Liver (tissue), 9 donors: Measurements from ENCODE around the gene PAK4. TPM values are rescaled to one million over a fixed set of nuclear protein-coding genes. Genes with fewer than 3 reads are reported as not detected.
A peak's percentile ranks its signal among the peaks of the same experiment; 100 is the strongest.

Experiments
- DNase-seq: peaks from one replicate; pipeline ENCODE4 v3.0.0-alpha.2; 2017; ENCODE audit warnings: low spot score
- H3K27ac ChIP-seq, 2 donors: one replicate each; pipeline ENCODE4 v1.7.0; 2013; ENCODE audit warnings: inconsistent platforms in 2 of 2, low read length in 2 of 2, control low read depth in 1 of 2, low read depth in 1 of 2, mild to moderate bottlenecking in 1 of 2
- H3K27me3 ChIP-seq, 4 donors: one replicate each; pipeline versions ENCODE4 v1.6.1 to v1.7.0; 2013; ENCODE audit warnings: low read length in 3 of 4, inconsistent platforms in 1 of 4, mild to moderate bottlenecking in 1 of 4, moderate library complexity in 1 of 4; ENCODE audit not compliant: control insufficient read depth in 4 of 4, insufficient read depth in 4 of 4
- H3K36me3 ChIP-seq, 4 donors: one replicate each; pipeline versions ENCODE4 v1.6.1 to v1.7.0; 2013; ENCODE audit warnings: low read length in 3 of 4, mild to moderate bottlenecking in 3 of 4, low read depth in 1 of 4, moderate library complexity in 1 of 4; ENCODE audit not compliant: control insufficient read depth in 4 of 4, insufficient read depth in 3 of 4
- H3K4me1 ChIP-seq, 4 donors: one replicate each; pipeline versions ENCODE4 v1.6.1 to v1.7.0; 2013; ENCODE audit warnings: low read length in 3 of 4, mild to moderate bottlenecking in 3 of 4, moderate library complexity in 1 of 4; ENCODE audit not compliant: control insufficient read depth in 4 of 4, insufficient read depth in 4 of 4
- H3K4me3 ChIP-seq, 3 donors: one replicate each; pipeline versions ENCODE4 v1.6.1 to v1.7.0; 2013; ENCODE audit warnings: low read length in 3 of 3, control low read depth in 1 of 3, low read depth in 1 of 3, mild to moderate bottlenecking in 1 of 3
- H3K9ac ChIP-seq, 2 donors: one replicate each; pipeline ENCODE4 v1.7.0; 2013; ENCODE audit warnings: low read length in 2 of 2, mild to moderate bottlenecking in 2 of 2, moderate library complexity in 2 of 2, control low read depth in 1 of 2, low read depth in 1 of 2
- H3K9me3 ChIP-seq, 4 donors: one replicate each; pipeline versions ENCODE4 v1.6.1 to v1.7.0; 2013; ENCODE audit warnings: low read length in 3 of 4; ENCODE audit not compliant: control insufficient read depth in 4 of 4
- EGR1 ChIP-seq, 2 donors: IDR thresholded peaks; 2 replicates each; pipeline ENCODE4 v1.6.1; 2016 to 2018; ENCODE audit warnings: antibody characterized with exemption in 2 of 2, low read depth in 2 of 2
- FOXA1 ChIP-seq: IDR thresholded peaks from 2 replicates; pipeline ENCODE4 v1.6.1; 2016; ENCODE audit warnings: antibody characterized with exemption
- FOXA2 ChIP-seq: IDR thresholded peaks from 2 replicates; pipeline ENCODE4 v1.6.1; 2016; ENCODE audit warnings: antibody characterized with exemption
- GABPA ChIP-seq, 2 donors: IDR thresholded peaks in 1 of 2; conservative IDR thresholded peaks in 1 of 2; 2 replicates each; pipeline ENCODE4 v1.6.1; 2016; ENCODE audit warnings: antibody characterized with exemption in 2 of 2, mild to moderate bottlenecking in 1 of 2, moderate library complexity in 1 of 2
- HNF4A ChIP-seq, 2 donors: conservative IDR thresholded peaks; 2 replicates each; pipeline ENCODE4 v1.6.1; 2016; ENCODE audit warnings: antibody characterized with exemption in 2 of 2, mild to moderate bottlenecking in 2 of 2
- HNF4G ChIP-seq: IDR thresholded peaks from 2 replicates; pipeline ENCODE4 v1.6.1; 2016; ENCODE audit warnings: antibody characterized with exemption
- NR2F2 ChIP-seq: IDR thresholded peaks from 2 replicates; pipeline ENCODE4 v1.6.1; 2016; ENCODE audit warnings: antibody characterized with exemption
- RAD21 ChIP-seq, 2 donors: IDR thresholded peaks; 2 replicates each; pipeline ENCODE4 v1.6.1; 2016; ENCODE audit warnings: antibody characterized with exemption in 2 of 2, mild to moderate bottlenecking in 2 of 2
- RXRA ChIP-seq, 2 donors: IDR thresholded peaks; 2 replicates each; pipeline ENCODE4 v1.6.1; 2017 to 2018; ENCODE audit warnings: antibody characterized with exemption in 2 of 2, mild to moderate bottlenecking in 1 of 2
- SP1 ChIP-seq: IDR thresholded peaks from 2 replicates; pipeline ENCODE4 v1.6.1; 2018; ENCODE audit warnings: antibody characterized with exemption, mild to moderate bottlenecking
- TAF1 ChIP-seq: conservative IDR thresholded peaks from 2 replicates; pipeline ENCODE4 v1.6.1; 2016; ENCODE audit warnings: antibody characterized with exemption, mild to moderate bottlenecking
- YY1 ChIP-seq: IDR thresholded peaks from 2 replicates; pipeline ENCODE4 v1.6.1; 2016; ENCODE audit warnings: antibody characterized with exemption, mild to moderate bottlenecking
- WGBS: extraction: QIAGEN DNeasy Blood & Tissue Kit; methylation state at CpG from one replicate; pipeline ENCODE4 v1.1.7; 2013; 5-methylcytosine and 5-hydroxymethylcytosine counted together
- polyA plus RNA-seq, 2 donors: library from polyadenylated mRNA; stranded (reverse) in 1 of 2; unstranded in 1 of 2; fragments of 200-250 nt in 1 of 2; fragments of >200 nt in 1 of 2; fragmentation: Nextera tagmentation in 1 of 2; extraction: Ambion mirVana in 1 of 2; gene quantifications; one replicate each; pipeline versions ENCODE4 v1.2.1 to v1.2.3, GENCODE V29; 2013 to 2015
- total RNA-seq, 2 donors: library from RNA; depleted of rRNA; stranded (reverse); fragments of >200 nt; gene quantifications; one replicate each; pipeline ENCODE4 v1.2.3, GENCODE V29; 2014
- TF ChIP-seq, protein P1 (sequence below): IDR thresholded peaks from 2 replicates; pipeline ENCODE4 v1.6.1; 2016; ENCODE audit warnings: antibody characterized with exemption
- TF ChIP-seq, protein P2 (sequence below): IDR thresholded peaks from 2 replicates; pipeline ENCODE4 v1.6.1; 2016; ENCODE audit warnings: antibody characterized with exemption, mild to moderate bottlenecking
- TF ChIP-seq, protein P3 (sequence below): IDR thresholded peaks from 2 replicates; pipeline ENCODE4 v1.6.1; 2016; ENCODE audit warnings: antibody characterized with exemption
- TF ChIP-seq, protein P4 (sequence below): fragments of 150-350 bp; IDR thresholded peaks from 2 replicates; pipeline ENCODE4 v1.5.1; 2017; ENCODE audit warnings: improper control_type of control experiment, low read depth, low read length; ENCODE audit not compliant: missing input control
- TF ChIP-seq, protein P5 (sequence below): IDR thresholded peaks from 2 replicates; pipeline ENCODE4 v1.6.1; 2016; ENCODE audit warnings: antibody characterized with exemption
- donor health status: healthy.
- donor health status: healthy.
- donor health status: healthy.
- donor health status: healthy.
- donor health status: healthy.

The PAK4 gene
- total and polyA plus RNA-seq, 4 donors: 5.4 to 16.6 (median 7.7) TPM

DNA sequence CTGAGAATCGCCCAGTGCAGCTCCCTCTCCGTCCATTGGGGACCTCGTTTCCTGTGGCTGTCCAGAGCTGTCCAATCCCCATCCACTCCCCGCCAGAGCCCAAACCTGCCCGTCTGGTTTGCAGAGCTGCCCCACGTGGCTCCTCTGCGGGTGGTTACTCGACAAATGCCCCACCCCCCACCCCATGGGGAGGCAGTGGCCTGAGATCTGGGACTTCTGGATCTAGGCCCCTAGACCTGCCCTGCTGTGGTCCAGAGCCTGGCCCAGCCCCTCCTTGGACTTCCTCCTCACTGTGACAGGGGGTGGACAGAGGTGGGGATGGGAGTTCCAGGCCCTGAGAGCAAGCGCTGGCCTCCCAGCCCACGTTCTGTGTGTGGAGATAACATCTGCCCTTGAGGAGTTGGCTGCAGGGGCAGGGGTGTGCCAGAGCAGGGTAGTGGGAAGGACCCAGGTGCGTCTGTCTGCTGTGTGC is 29.1 kb downstream of the PAK4 start:
- Histone ChIP-seq H3K27ac (peak overlapping the region; percentile 61 to 87), H3K27me3 (no peaks in the 10 kb centered on the region), H3K4me3 (no peak overlapping the region), H3K9ac (no peak overlapping the region), H3K4me1 (peaks cover 21 to 49% (median 35%) of the 10 kb centered on the region in 4 donors), H3K36me3 (no peaks in the 10 kb centered on the region), H3K9me3 (no peaks in the 10 kb centered on the region)
- TF ChIP-seq YY1 (no peak), HNF4G (no peak), FOXA2 (no peak), EGR1 (IDR thresholded peaks at IDR 0.05; ENCODE audit: low read depth in 2 of 2) (no peak), SP1 (no peak), RAD21 (IDR thresholded peaks at IDR 0.05) (no peak), HNF4A (conservative IDR thresholded peaks at IDR 0.05) (no peak), GABPA (IDR thresholded peaks at IDR 0.05 in 1 of 2, conservative IDR thresholded peaks at IDR 0.05 in 1 of 2) (no peak), TAF1 (no peak), RXRA (IDR thresholded peaks at IDR 0.05) (no peak), NR2F2 (no peak), FOXA1 (no peak)
- TF ChIP-seq, protein P1, sequence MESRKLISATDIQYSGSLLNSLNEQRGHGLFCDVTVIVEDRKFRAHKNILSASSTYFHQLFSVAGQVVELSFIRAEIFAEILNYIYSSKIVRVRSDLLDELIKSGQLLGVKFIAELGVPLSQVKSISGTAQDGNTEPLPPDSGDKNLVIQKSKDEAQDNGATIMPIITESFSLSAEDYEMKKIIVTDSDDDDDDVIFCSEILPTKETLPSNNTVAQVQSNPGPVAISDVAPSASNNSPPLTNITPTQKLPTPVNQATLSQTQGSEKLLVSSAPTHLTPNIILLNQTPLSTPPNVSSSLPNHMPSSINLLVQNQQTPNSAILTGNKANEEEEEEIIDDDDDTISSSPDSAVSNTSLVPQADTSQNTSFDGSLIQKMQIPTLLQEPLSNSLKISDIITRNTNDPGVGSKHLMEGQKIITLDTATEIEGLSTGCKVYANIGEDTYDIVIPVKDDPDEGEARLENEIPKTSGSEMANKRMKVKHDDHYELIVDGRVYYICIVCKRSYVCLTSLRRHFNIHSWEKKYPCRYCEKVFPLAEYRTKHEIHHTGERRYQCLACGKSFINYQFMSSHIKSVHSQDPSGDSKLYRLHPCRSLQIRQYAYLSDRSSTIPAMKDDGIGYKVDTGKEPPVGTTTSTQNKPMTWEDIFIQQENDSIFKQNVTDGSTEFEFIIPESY: no peak
- TF ChIP-seq, protein P2, sequence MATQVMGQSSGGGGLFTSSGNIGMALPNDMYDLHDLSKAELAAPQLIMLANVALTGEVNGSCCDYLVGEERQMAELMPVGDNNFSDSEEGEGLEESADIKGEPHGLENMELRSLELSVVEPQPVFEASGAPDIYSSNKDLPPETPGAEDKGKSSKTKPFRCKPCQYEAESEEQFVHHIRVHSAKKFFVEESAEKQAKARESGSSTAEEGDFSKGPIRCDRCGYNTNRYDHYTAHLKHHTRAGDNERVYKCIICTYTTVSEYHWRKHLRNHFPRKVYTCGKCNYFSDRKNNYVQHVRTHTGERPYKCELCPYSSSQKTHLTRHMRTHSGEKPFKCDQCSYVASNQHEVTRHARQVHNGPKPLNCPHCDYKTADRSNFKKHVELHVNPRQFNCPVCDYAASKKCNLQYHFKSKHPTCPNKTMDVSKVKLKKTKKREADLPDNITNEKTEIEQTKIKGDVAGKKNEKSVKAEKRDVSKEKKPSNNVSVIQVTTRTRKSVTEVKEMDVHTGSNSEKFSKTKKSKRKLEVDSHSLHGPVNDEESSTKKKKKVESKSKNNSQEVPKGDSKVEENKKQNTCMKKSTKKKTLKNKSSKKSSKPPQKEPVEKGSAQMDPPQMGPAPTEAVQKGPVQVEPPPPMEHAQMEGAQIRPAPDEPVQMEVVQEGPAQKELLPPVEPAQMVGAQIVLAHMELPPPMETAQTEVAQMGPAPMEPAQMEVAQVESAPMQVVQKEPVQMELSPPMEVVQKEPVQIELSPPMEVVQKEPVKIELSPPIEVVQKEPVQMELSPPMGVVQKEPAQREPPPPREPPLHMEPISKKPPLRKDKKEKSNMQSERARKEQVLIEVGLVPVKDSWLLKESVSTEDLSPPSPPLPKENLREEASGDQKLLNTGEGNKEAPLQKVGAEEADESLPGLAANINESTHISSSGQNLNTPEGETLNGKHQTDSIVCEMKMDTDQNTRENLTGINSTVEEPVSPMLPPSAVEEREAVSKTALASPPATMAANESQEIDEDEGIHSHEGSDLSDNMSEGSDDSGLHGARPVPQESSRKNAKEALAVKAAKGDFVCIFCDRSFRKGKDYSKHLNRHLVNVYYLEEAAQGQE: no peak
- TF ChIP-seq, protein P3, sequence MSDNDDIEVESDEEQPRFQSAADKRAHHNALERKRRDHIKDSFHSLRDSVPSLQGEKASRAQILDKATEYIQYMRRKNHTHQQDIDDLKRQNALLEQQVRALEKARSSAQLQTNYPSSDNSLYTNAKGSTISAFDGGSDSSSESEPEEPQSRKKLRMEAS: no peak
- TF ChIP-seq, protein P4, sequence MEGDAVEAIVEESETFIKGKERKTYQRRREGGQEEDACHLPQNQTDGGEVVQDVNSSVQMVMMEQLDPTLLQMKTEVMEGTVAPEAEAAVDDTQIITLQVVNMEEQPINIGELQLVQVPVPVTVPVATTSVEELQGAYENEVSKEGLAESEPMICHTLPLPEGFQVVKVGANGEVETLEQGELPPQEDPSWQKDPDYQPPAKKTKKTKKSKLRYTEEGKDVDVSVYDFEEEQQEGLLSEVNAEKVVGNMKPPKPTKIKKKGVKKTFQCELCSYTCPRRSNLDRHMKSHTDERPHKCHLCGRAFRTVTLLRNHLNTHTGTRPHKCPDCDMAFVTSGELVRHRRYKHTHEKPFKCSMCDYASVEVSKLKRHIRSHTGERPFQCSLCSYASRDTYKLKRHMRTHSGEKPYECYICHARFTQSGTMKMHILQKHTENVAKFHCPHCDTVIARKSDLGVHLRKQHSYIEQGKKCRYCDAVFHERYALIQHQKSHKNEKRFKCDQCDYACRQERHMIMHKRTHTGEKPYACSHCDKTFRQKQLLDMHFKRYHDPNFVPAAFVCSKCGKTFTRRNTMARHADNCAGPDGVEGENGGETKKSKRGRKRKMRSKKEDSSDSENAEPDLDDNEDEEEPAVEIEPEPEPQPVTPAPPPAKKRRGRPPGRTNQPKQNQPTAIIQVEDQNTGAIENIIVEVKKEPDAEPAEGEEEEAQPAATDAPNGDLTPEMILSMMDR: no peak
- TF ChIP-seq, protein P5, sequence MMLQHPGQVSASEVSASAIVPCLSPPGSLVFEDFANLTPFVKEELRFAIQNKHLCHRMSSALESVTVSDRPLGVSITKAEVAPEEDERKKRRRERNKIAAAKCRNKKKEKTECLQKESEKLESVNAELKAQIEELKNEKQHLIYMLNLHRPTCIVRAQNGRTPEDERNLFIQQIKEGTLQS: no peak
- no peak for DNase-seq
- 68% methylated on average over 11 of the region's 11 CpGs for WGBS
